IMR-90 (cell line): Measurements from ENCODE around the gene SEMA5A. TPM values are rescaled to one million over a fixed set of nuclear protein-coding genes. Genes with fewer than 3 reads are reported as not detected.

ENCODE experiments used
- ATAC-seq: fragments of 200-7000 bp; cut with Tn5 transposase; 2 replicates; pipeline ENCODE4 v1.9.1; 2020; ENCODE audit warnings: low read depth, mild to moderate bottlenecking, moderate library complexity
- BruUV-seq: library from RNA; stranded (reverse); fragments of 400-500 nt; replicated peaks from 2 replicates; lab custom pipeline; 2021; lab: Mats Ljungman, UMichigan
- CTCF ChIA-PET: fragments of 300-600 bp; formaldehyde crosslinking; extraction: SDS; loops from one replicate; lab custom pipeline; 2021; ENCODE audit warnings: antibody characterized with exemption; lab: Yijun Ruan, JAX
- POLR2A ChIA-PET: fragments of 300-600 bp; sonication (Branson Sonifier 250); formaldehyde crosslinking; loops from one replicate; lab custom pipeline; 2022; ENCODE audit warnings: antibody characterized with exemption; ENCODE audit not compliant: unreplicated experiment; lab: Charles Lee
- DNase-seq: peaks from one replicate; pipeline ENCODE4 v3.0.0; 2013
- H2AFZ ChIP-seq: replicated peaks from 2 replicates; pipeline ENCODE3; 2013; ENCODE audit warnings: low read length, mild to moderate bottlenecking; ENCODE audit not compliant: poor library complexity
- H2AK5ac ChIP-seq: 2 replicates; pipeline ENCODE4 v1.6.1; 2013; ENCODE audit warnings: low read depth, low read length, inconsistent platforms
- H2AK9ac ChIP-seq: replicated peaks from 2 replicates; pipeline ENCODE3; 2013; ENCODE audit warnings: mild to moderate bottlenecking, low read depth, low read length, moderate library complexity; ENCODE audit not compliant: poor library complexity
- H2BK120ac ChIP-seq: 2 replicates; pipeline ENCODE4 v1.6.1; 2013; ENCODE audit warnings: low read depth, low read length, inconsistent platforms
- H2BK15ac ChIP-seq: 3 replicates; pipeline ENCODE4 v1.6.1; 2013; ENCODE audit warnings: low read depth, low read length, inconsistent platforms
- H2BK20ac ChIP-seq: 2 replicates; pipeline ENCODE4 v1.6.1; 2013; ENCODE audit warnings: low read depth, mild to moderate bottlenecking, inconsistent platforms, low read length, moderate library complexity
- H2BK5ac ChIP-seq: 2 replicates; pipeline ENCODE4 v1.6.1; 2013; ENCODE audit warnings: mild to moderate bottlenecking, low read depth, low read length, inconsistent platforms; ENCODE audit not compliant: poor library complexity, severe bottlenecking
- H3K14ac ChIP-seq: replicated peaks from 2 replicates; pipeline ENCODE4 v1.6.1; 2013; ENCODE audit warnings: low read depth, low read length, inconsistent platforms
- H3K18ac ChIP-seq: 2 replicates; pipeline ENCODE4 v1.6.1; 2013; ENCODE audit warnings: low read depth, low read length, control low read depth
- H3K23ac ChIP-seq: 2 replicates; pipeline ENCODE4 v1.6.1; 2013; ENCODE audit warnings: low read depth, low read length, inconsistent platforms
- H3K27ac ChIP-seq: 2 replicates; pipeline ENCODE4 v1.5.1; 2013; ENCODE audit warnings: mild to moderate bottlenecking, control low read depth, low read length; ENCODE audit not compliant: insufficient read depth
- H3K27me3 ChIP-seq: 2 replicates; pipeline ENCODE4 v1.6.1; 2013; ENCODE audit warnings: low read length; ENCODE audit not compliant: control insufficient read depth, insufficient read depth
- H3K36me3 ChIP-seq: 2 replicates; pipeline ENCODE4 v1.6.1; 2013; ENCODE audit warnings: low read length, mixed read lengths; ENCODE audit not compliant: control insufficient read depth, insufficient read depth
- H3K4ac ChIP-seq: 2 replicates; pipeline ENCODE4 v1.6.1; 2013; ENCODE audit warnings: low read depth, low read length, inconsistent platforms
- H3K4me1 ChIP-seq: 2 replicates; pipeline ENCODE4 v1.6.1; 2013; ENCODE audit warnings: low read length, mixed read lengths; ENCODE audit not compliant: control insufficient read depth, insufficient read depth
- H3K4me2 ChIP-seq: 2 replicates; pipeline ENCODE4 v1.6.1; 2013; ENCODE audit warnings: low read depth, mild to moderate bottlenecking, control low read depth, low read length, moderate library complexity
- H3K4me3 ChIP-seq: 2 replicates; pipeline ENCODE4 v1.5.1; 2013; ENCODE audit warnings: low read depth, mild to moderate bottlenecking, control low read depth, low read length, moderate library complexity; ENCODE audit not compliant: insufficient read depth
- H3K56ac ChIP-seq: 2 replicates; pipeline ENCODE4 v1.6.1; 2013; ENCODE audit warnings: low read length, inconsistent platforms; ENCODE audit not compliant: insufficient read depth; ENCODE audit errors: extremely low read depth
- H3K79me1 ChIP-seq, 2 experiments: 2 replicates each; pipeline ENCODE4 v1.6.1; 2013; ENCODE audit warnings: low read length in 2 of 2, inconsistent platforms in 1 of 2, low read depth in 1 of 2
- H3K9ac ChIP-seq: 2 replicates; pipeline ENCODE4 v1.6.1; 2013; ENCODE audit warnings: low read depth, low read length, control low read depth
- H3K9me1 ChIP-seq: 2 replicates; pipeline ENCODE4 v1.6.1; 2013; ENCODE audit warnings: low read length, inconsistent platforms; ENCODE audit not compliant: insufficient read depth
- H3K9me3 ChIP-seq: 2 replicates; pipeline ENCODE4 v1.6.1; 2013; ENCODE audit warnings: low read length; ENCODE audit not compliant: control insufficient read depth, insufficient read depth
- H4K20me1 ChIP-seq: 2 replicates; pipeline ENCODE4 v1.6.1; 2013; ENCODE audit warnings: low read length, inconsistent platforms; ENCODE audit not compliant: insufficient read depth
- H4K5ac ChIP-seq: 2 replicates; pipeline ENCODE4 v1.6.1; 2013; ENCODE audit warnings: mild to moderate bottlenecking, low read depth, low read length, control low read depth
- H4K8ac ChIP-seq, 2 experiments: 2 replicates each; pipeline ENCODE4 v1.6.1; 2013; ENCODE audit warnings: low read depth in 2 of 2, low read length in 2 of 2, control low read depth in 1 of 2, inconsistent platforms in 1 of 2
- H4K91ac ChIP-seq: 2 replicates; pipeline ENCODE4 v1.6.1; 2013; ENCODE audit warnings: low read depth, low read length, inconsistent platforms; ENCODE audit not compliant: insufficient read depth
- CEBPB ChIP-seq: IDR thresholded peaks from 2 replicates; pipeline ENCODE4 v1.6.1; 2012; ENCODE audit warnings: low read depth, low read length, improper control_type of control experiment
- RFX5 ChIP-seq: IDR thresholded peaks from 2 replicates; pipeline ENCODE4 v1.8.0; 2012; ENCODE audit warnings: low read depth, mild to moderate bottlenecking, low read length, moderate library complexity
- WGBS, 2 experiments: methylation state at CpG; one replicate each; pipeline versions ENCODE4 v1.1.5 to v1.1.7; 2013; ENCODE audit warnings: missing lambda C conversion rate in 2 of 2; ENCODE audit not compliant: insufficient read length in 1 of 2; ENCODE audit errors: extremely low coverage in 2 of 2; 5-methylcytosine and 5-hydroxymethylcytosine counted together
- dilution Hi-C: fragments of 300-500 bp; cut with HindIII; formaldehyde crosslinking; loops from one replicate; pipeline ENCODE4 v1.14.3; 2018; ENCODE audit warnings: low sequenced_read_pairs; ENCODE audit not compliant: unreplicated experiment
- in situ Hi-C: fragments of 300-500 bp; cut with MboI; formaldehyde crosslinking; loops from 3 replicates; pipeline ENCODE4 v1.14.3; 2019; ENCODE audit warnings: low sequenced_read_pairs, inconsistent platforms, mixed read lengths
- intact Hi-C: fragments of 100-400 bp; cut with micrococcal nuclease; formaldehyde crosslinking; loops from 2 replicates; pipeline ENCODE4 v1.10.0; 2022
- polyA plus RNA-seq, 3 experiments: library from polyadenylated mRNA; depleted of rRNA; stranded (reverse); fragments of >200 nt; gene quantifications; 2 replicates each; pipeline ENCODE4 v1.2.3, GENCODE V29; 2012; ENCODE audit warnings: low replicate concordance in 1 of 3
- total RNA-seq: library from RNA; depleted of rRNA; stranded (reverse); fragments of >200 nt; gene quantifications from 2 replicates; pipeline ENCODE4 v1.2.3, GENCODE V29; 2012

Gene SEMA5A
- total and polyA plus RNA-seq, 2 of the 4 experiments (the other 2 are of a cell fraction), result 8.2 to 9.9 TPM

DNA sequence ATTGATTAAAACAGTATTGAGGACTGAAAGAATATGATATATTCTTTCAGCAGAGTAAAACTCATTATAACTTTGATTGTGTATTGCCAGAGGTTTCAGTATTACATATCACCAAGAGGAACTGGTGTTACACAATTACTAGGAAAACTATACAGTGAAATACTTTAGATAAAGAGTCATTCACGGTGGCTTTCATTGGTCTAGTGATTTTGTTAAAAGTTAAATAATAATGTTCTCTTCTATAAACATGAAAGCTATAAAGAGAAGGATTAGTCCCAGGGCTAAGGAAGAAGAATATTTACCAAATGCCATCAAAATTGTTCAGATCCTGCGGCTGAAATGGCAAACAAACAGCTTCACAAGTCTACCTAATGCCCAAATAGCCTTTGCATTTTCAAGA, 306.2 kb downstream of the SEMA5A start:
- peak overlapping the region; percentile 51 for H2BK5ac ChIP-seq
- no TSS peak for BruUV-seq
- H2AK9ac ChIP-seq, result no peak overlapping the region
- in situ Hi-C loops, result no loop called here
- H3K4me3 ChIP-seq, result no peak overlapping the region
- POLR2A ChIA-PET, result no interaction called here
- H3K79me1 ChIP-seq, result no peaks in the 10 kb centered on the region; a peak in 2 of 4 replicates
- H4K5ac ChIP-seq, result no peak overlapping the region
- no peak overlapping the region for H3K18ac ChIP-seq
- H2BK20ac ChIP-seq, result no peak overlapping the region
- no peaks in the 10 kb centered on the region for H3K36me3 ChIP-seq
- ATAC-seq (peak; percentile 87), DNase-seq (peak; percentile 67)
- no peak overlapping the region for H4K8ac ChIP-seq
- no peaks in the 10 kb centered on the region for H3K9me3 ChIP-seq
- H4K20me1 ChIP-seq, result peaks cover 3% of the 10 kb centered on the region; the same call in 1 of the 2 replicates
- no peak overlapping the region for H4K91ac ChIP-seq
- H3K4ac ChIP-seq, result no peak overlapping the region
- peak; percentile 87 for TF ChIP-seq CEBPB
- no peak; the same call in 1 of the 2 replicates for TF ChIP-seq RFX5
- dilution Hi-C loops, result no loop called here
- no peaks in the 10 kb centered on the region for H3K4me1 ChIP-seq
- CTCF ChIA-PET, result no interaction called here
- H3K9ac ChIP-seq, result no peak overlapping the region
- no peak overlapping the region for H3K56ac ChIP-seq
- no CpG with 5 or more reads among the region's 2 CpGs for WGBS, 2 experiments
- H3K23ac ChIP-seq, result no peak overlapping the region
- no peak overlapping the region for H2BK120ac ChIP-seq
- intact Hi-C loops, result loop anchor here (2.0 kb wide), 1 partner anchor 305 kb away; no protein-coding TSS in a partner anchor
- no peak overlapping the region for H3K14ac ChIP-seq
- H3K27me3 ChIP-seq, result no peaks in the 10 kb centered on the region
- H3K27ac ChIP-seq, result no peak overlapping the region
- H3K4me2 ChIP-seq, result peak overlapping the region; percentile 46; the same call in 1 of the 2 replicates
- no peak overlapping the region for H2AK5ac ChIP-seq
- H2BK15ac ChIP-seq, result no peak overlapping the region
- no peak overlapping the region for H2AFZ ChIP-seq
- no peaks in the 10 kb centered on the region for H3K9me1 ChIP-seq
